ENCODE data around the gene LDLRAD4.

DNA sequence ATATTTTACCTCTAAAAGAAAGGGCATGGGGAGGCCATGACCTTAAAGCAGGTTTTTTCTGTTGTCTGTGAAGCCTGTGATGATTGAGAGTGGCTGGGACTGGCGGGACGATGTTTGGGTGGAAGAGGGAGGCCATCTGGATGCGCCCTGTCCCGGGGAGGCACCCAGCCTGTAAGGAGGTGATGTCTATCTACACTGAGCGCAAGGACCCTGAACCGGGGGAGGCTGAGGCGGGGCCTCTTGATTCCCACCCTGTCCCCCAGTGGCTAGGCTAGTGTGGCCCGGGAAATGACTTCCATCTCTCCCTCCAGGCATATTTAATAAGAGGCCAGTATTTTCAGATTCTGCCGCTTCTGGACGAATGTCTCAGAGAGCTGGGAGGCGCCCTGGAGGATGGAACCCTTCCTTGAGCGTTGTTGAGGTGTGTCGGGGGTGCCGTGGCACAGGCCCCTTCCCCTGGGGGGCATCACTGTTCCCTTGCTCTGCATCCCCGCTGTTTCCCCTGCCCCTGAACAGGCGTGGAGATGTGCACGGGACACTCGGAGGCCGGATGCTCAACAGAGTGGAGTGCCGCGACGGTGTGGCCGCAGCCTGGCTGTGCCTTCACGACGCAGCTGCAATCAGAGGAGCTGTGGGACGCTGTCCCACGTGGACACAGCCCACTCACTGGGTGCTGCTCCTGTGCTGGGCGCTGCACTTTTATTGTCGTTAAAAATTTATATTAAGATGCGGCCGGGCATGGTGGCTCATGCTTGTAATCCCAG, 185.4 kb downstream of the LDLRAD4 start:
- TF ChIP-seq EP300 (IDR thresholded peaks at IDR 0.05) (no peak), POLR2A (IDR thresholded peaks at IDR 0.05; ENCODE audit: low read depth) (no peak)
- TF ChIP-seq, protein P1, sequence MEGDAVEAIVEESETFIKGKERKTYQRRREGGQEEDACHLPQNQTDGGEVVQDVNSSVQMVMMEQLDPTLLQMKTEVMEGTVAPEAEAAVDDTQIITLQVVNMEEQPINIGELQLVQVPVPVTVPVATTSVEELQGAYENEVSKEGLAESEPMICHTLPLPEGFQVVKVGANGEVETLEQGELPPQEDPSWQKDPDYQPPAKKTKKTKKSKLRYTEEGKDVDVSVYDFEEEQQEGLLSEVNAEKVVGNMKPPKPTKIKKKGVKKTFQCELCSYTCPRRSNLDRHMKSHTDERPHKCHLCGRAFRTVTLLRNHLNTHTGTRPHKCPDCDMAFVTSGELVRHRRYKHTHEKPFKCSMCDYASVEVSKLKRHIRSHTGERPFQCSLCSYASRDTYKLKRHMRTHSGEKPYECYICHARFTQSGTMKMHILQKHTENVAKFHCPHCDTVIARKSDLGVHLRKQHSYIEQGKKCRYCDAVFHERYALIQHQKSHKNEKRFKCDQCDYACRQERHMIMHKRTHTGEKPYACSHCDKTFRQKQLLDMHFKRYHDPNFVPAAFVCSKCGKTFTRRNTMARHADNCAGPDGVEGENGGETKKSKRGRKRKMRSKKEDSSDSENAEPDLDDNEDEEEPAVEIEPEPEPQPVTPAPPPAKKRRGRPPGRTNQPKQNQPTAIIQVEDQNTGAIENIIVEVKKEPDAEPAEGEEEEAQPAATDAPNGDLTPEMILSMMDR (IDR thresholded peaks at IDR 0.05), result no peak
